GM18508 (cell line): ENCODE results near the gene PNPLA3.

Source experiments
- ATAC-seq: cut with Tn5 transposase; IDR thresholded peaks from one replicate; pipeline ENCODE4 v1.9.1; 2021; ENCODE audit warnings: moderate number of reproducible peaks; ENCODE audit not compliant: insufficient read depth, unreplicated experiment

Gene PNPLA3

DNA sequence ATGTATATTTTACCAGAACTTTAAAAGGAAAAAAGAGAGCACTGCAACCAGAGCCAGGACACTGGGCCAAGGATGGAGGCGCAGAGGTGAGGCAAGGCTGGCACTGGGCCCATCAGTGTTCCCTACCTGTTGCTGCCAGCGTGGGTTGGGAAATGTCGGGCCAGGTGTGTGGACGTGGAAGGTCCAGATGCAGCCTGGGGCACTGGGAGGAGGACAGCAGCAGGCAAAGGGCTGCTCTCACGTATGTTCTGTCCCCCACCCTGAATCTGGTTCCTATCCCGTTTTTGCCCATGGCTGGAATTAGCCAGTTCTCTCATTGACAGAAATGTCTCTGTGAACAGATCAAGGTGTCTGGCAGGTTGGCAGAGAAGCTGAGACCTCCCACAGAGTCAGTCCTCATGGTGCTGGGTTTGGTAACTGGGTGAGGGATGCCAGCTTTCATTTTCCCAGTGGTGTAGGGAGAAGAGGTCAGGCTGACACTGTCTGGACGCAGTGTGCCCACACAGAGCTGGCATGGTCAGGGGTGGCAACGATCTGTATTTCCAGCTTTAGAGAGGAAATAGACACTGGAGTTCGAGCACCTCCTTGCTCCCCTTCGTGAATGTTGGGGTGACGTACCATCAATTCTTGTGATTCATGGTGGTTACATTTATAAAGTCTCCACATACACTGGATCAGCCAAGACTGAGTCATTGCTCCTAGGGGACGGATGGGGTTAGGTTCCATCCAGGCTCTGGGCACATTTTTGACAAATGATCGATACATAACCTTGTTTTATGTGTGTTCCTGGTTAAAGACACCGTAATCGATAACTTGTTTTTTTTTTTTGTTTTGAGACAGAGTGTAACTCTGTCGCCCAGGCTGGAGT is 4.3 kb upstream of the PNPLA3 start:
- ATAC-seq, result no peak

DNA sequence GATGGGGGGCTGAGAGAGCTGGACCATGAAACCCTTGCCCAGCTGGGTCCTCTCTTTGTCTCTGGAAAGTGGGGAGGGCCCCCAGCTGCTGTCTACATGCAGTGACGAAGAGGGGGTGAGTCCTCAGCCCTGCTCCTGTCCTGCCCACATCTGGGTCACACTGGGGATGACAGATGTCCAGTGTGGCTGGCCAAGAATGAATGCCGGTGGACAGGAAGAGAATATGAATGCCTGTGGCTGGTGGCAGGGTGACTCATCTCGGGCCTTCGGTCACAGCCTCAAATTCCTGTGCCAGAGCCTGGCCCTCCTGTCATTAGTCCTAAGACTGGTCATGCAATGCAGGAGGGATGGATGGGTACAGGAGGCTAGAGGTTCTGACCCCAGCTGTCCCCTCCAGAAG is 2.2 kb upstream of the PNPLA3 start:
- no peak for ATAC-seq

DNA sequence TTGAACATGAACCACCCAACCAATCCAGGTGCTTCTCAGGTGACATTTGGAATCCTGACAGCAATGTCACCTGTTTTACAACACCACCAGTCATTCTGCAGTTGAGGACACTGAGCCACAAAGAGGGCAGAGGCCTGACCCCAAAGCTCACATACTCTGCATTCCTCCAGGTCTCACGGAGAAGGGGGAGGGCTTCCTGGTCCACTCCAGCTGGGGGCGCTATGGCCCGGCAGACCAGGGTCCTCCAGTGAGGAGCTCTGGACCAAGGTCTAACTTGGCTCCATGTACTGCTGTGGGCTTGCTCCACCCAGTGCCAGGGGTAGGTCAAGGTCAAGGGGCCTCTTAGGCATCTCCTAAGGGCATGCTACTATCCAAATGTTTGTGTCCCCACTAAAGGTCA is 1.5 kb upstream of the PNPLA3 start:
- no peak for ATAC-seq

DNA sequence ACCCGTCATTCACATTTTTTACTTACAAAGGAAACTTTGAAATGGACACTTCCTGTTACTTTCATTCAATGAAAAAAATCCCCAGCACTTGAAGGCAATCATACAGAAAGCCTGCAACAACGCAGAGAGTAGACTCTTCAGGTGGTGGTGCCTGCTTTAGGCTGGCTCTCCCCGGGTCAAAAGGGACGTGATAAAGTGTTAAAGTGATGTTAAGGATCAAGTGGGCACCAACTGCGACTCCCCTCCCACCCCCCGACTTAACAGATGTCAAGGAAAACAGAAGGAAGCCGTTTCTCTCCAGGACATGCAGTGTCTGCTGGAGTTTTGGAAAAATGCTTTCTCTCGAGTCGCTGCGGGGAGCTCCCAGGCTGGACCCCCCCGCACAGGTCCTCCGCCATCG is 414 bp upstream of the PNPLA3 start:
- no peak for ATAC-seq

DNA sequence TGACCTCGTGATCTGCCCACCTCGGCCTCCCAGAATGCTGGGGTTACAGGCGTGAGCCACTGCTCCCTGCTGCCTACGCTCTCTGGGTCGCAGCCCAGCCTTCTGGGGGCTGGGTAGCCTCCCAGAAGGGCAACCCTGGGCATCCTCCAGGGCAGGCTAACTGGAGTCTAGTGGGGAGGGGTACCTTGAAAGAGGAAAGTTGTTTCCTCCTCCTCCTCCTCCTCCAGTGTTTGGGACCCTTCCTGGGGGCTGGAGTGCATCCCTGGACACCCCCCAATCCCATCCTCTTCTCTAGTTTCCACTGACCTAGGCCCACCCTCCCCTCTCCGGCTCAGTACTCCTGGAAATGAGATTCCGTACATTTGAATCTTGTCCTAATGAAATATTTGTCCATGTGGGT is 1.3 kb downstream of the PNPLA3 start:
- ATAC-seq, result no peak

DNA sequence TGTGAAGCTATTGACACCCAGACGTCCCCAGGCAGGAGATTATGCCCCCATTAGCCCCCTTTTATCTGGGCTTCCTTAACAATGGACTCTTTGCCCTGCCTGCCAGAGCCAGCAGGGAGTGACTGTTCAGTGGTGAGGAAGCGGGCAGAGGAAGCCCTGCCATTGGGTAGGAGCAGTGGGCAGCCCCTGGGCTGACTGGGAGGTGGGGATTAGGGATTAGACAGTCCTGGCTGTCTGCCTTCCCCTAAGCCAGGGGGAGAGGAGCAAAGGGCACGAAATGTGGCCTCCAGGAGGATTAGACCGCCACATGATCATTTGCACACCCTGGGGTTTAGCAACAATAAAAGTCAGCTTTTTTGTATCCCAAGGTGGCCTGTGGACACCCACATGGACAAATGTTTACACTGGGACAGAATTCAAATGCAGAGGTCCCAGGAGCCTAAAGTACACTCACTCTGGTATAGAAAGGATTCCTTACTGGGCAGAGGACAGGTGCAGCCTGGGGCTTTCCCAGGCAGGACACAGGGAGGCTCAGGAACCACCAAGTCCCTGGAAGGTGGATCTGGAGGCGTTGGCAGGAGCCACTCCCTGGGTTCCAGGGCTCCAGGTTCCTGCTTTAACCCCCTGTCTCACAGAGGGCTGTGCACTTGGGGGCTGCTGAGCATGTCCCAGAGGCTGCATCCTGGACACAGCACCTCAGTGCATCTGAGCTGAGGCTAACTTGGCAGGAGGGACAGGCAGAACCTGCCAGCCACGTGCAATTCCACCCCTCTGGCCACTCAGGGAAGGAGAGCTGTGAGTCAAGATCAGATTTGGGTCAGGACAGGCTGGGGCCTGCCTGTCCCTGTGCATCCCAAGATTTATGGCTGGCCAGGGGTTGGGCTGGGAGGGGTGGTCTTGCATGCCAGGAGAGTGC is 2.1 kb downstream of the PNPLA3 start:
- no peak for ATAC-seq

DNA sequence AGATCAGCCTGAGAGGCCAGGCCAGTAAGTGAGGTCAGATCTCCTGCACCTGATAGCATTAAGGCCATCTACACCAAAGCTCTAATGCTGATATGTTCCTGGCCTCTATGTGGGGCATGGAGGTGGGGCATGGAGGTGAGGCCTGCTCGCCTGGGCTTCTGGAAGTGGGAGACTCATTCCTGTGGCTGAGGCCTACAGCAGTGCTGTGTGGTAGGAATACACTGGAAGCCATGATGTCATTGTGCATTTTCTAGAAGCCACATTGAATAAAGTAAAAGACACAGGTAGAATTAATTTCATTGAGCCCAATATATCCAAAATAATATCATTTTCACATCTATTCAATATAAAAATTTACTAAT is 2.7 kb downstream of the PNPLA3 start:
- ATAC-seq, result no peak

DNA sequence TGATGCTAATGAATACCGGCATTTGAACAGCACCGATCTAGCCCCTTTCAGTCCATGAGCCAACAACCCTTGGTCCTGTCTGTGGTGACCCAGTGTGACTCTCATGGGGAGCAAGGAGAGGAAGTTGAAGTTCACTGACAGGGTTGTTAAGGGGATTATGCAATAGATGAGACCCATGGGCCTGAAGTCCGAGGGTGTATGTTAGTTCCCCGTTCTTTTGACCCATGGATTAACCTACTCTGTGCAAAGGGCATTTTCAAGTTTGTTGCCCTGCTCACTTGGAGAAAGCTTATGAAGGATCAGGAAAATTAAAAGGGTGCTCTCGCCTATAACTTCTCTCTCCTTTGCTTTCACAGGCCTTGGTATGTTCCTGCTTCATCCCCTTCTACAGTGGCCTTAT is 4.9 kb downstream of the PNPLA3 start:
- no peak for ATAC-seq

DNA sequence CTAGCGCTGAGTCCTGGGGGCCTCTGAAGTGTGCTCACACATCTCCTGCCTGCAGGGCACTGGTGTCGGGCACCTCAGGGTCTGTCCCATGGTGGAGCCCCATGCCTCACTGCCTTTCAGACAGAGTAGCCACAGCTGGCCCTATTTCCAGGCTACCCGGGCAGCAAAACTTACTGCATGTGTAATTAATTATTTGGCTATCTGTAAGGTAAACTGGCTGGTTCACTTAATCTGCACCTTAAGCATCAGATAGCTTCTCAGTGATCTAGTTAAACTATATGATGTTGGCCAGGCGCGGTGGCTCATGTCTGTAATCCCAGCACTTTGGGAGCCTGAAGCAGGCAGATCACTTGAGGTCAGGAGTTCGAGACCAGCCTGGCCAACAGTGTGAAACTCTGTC is 5.3 kb downstream of the PNPLA3 start:
- no peak for ATAC-seq

DNA sequence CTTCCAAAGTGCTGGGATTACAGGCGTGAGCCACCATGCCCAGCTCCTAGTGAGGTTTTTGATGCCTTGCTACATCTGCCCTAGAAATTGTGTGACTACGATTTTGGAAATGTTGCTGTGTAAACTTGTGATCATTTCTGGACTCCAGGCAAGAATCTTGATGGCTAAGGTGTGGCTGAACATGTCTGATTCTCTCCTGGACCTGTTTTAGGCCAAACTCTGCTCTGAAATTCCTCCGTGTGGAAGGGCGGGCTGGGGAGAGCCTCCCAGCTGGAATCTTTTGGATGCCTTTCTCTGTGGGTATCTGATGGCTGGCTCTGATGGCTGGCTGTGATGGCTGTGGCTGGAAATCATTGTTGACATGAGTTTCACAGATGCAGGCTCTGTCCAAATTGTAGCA is 8.2 kb downstream of the PNPLA3 start:
- ATAC-seq, result no peak

DNA sequence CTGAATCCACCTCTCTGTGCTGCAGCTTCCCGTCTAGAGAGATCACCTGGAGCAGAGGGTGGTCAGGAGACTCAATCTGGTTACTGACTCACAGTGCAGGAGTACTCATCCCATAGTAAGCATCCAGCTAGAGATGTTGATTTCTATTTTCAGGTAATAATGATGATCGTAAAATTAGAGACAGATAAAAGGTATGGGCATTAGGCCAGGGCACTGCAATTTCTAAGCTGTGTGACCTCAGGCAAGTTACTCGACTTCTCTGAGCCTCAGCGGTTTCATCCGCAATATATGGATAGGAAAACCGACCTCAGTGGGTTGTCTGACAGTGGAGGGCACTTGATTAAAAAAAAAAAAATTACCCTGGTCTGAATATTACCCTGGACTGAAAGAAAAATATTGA is 17.8 kb downstream of the PNPLA3 start:
- no peak for ATAC-seq

DNA sequence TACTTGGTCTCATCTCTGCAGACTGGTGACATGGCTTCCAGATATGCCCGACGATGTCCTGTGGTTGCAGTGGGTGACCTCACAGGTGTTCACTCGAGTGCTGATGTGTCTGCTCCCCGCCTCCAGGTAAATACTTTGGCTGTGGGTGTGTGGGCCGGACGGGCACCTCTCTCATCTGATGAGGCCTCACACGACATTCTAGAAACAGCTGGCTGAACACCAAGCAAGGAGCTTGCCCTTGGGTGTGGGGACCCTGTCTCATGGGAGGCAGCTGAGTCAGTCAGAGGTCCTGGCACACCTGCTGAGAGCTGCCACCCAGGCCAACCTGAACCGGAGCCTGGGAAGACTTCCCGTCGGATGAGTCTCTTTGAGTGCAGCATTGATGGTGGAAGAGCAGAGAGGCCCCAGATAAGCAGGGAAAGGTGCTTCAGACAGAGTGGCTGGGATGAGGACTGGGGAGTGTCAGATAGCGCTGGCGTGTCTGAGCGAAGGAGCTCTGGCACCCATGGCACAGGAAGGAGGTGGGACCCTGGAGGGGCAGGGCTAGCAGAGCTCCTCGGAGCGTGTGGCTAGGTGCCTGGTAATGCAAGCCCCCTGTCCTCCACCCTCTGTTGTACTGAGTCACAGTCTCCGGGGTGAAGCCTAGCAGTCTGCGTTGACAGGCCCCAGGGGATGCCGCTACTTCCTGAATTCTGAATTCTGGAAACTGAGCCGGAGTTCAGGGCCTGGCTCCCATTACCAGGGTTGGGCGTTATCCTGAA is 21.2 kb downstream of the PNPLA3 start:
- ATAC-seq, result no peak

DNA sequence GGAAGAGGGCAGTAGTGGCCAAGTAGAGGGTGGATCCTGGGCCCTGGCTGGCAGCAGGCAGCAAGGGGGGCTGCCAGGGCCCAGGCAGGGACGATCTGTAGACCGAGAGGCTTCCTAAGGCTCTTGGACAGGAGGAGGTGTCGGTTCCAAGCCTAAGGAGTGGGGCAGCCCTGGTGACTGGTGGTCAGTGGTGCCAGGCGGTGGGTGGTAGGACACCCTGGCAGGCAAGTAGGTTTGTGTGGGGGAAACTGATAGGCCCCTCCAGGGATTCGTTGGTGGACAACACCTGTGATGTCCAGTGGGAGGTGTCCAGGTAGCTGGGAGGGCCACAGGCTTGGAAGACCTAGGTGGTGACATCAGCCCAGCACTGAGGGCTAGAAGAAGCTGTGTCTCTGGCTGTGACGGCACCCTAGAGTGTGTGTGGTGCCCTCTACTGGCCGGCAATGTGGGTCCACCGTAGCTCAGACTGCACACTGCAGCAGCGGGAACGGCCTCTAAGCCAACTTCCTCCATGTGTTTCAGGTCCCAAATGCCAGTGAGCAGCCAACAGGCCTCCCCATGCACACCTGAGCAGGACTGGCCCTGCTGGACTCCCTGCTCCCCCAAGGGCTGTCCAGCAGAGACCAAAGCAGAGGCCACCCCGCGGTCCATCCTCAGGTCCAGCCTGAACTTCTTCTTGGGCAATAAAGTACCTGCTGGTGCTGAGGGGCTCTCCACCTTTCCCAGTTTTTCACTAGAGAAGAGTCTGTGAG is 22.2 kb downstream of the PNPLA3 start:
- ATAC-seq, result no peak

DNA sequence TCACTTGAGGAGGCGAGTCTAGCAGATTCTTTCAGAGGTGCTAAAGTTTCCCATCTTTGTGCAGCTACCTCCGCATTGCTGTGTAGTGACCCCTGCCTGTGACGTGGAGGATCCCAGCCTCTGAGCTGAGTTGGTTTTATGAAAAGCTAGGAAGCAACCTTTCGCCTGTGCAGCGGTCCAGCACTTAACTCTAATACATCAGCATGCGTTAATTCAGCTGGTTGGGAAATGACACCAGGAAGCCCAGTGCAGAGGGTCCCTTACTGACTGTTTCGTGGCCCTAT is 22.7 kb downstream of the PNPLA3 start:
- ATAC-seq, result no peak

DNA sequence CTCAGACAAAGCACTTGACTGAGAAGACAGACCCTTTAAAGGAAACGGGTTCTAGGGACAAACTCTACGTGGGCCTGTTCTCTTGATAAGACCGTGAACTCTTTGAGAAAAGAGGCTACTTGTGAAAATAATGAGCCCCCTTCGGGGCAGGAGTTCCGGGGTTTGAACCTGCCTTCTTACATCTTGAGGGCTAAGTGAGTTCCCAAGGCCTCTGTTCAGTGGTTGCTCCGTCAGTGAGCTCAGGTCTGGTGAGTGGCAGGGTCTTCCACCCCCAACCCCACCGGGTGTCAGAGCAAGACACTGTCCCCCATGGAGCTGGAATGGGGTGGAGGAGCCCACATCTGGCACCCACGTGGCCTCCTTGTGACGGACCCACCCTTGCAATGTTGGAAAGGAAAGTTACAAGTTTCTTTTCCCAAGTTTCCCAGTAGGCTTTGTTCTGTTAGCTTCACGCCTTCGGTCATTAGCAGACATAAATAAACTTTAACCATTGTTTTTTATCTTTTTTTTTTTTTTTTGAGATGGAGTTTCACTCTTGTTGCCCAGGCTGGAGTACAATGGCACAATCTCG is 25.3 kb downstream of the PNPLA3 start:
- ATAC-seq, result no peak

DNA sequence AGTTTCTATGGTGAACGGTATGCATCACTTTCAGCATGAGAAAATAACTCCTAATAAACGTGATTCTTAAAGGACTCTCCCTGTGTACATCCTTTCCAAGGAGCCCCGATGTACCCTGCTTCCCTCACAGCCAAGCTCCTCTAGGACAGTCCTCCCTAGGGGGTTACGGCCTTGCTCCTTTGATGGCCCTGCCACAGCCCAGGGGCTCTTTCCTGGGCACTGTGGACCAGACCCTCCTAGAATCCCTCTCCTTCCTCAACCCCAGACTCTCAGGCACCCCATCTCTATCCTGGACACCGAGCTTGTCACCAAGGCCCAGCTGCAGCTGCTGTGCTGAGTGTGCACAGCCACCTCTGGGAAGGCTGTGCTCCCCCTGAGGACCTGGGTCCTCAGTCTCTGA is 27.8 kb downstream of the PNPLA3 start:
- no peak for ATAC-seq

DNA sequence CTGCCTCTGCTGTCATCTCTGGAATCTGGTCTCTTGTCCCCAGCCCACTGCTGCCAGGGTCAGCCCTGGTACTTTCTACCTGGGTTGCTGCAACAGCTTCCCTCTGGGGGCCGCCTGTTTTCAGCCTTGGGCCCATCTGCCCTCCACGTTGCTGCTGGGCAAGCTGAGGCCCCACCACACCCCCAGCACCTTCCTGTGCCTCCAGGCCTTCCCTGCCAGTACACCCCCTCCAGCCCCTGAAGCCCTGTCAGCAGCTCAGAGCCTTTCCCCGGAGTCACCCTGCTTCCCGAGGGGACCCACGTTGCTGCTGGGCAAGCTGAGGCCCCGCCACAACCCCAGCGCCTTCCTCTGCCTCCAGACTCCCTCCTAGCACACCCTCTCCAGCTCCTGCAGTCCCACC is 28.4 kb downstream of the PNPLA3 start:
- no peak for ATAC-seq

DNA sequence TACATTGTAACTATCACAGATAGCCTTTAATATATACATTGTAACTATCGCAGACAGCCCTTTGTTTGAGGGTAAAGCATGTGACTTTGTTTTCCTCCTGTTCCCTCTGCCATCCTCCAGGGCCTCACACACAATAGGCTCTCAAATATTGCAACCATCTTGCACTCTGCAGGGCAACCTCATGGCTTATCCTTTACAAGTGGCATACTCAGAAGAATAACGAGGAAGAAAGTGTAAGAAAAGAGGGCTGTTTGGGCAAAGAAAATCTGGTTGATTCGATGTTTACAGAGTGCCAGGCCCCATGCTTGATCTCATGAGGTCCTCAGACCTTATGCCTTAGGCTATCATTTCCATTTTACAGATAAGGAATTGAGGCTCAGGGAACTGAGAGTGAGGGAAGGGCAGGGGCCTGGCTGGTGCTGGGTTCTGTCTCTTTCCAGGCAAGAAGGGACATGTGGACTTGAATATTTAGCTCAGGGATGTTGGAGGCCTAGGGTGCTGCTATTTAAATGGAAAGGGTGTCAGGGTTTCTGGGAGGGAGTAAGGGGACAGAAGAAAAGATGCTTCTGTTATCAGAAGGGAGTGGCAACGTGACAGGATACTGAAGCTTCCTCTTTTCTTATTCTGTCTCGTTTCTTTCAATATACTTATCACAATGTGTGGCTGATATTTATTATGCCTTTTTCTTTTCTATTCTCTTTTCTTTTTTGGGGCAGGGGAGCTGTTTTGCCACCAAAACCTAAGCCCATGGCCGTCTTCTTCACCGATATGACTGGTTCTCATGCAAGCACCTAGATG is 30.6 kb downstream of the PNPLA3 start:
- no peak for ATAC-seq
